Mesenchymal stem cell (in vitro differentiated cells and primary cell): ENCODE measurements around the gene B4GALT7.
A peak's percentile ranks its signal among the peaks of the same experiment; 100 is the strongest.

Experiments used
- DNase-seq: peaks from one replicate; pipeline ENCODE4 v3.0.0-alpha.2; 2013
- H2AFZ ChIP-seq: one replicate; pipeline ENCODE4 v1.6.1; 2013; ENCODE audit warnings: low read depth, mild to moderate bottlenecking, control low read depth, inconsistent platforms, low read length, moderate library complexity
- H2AK5ac ChIP-seq: 2 replicates; pipeline ENCODE4 v1.6.1; 2013; ENCODE audit warnings: low read length, moderate library complexity, mild to moderate bottlenecking, inconsistent platforms; ENCODE audit not compliant: severe bottlenecking
- H2BK120ac ChIP-seq: one replicate; pipeline ENCODE4 v1.6.1; 2013; ENCODE audit warnings: low read depth, mild to moderate bottlenecking, inconsistent platforms, low read length, moderate library complexity
- H2BK12ac ChIP-seq, 2 experiments: one replicate each; pipeline ENCODE4 v1.6.1; 2013; ENCODE audit warnings: inconsistent platforms in 2 of 2, low read length in 2 of 2, mild to moderate bottlenecking in 2 of 2, moderate library complexity in 2 of 2, control low read depth in 1 of 2
- H2BK15ac ChIP-seq: one replicate; pipeline ENCODE4 v1.6.1; 2013; ENCODE audit warnings: mild to moderate bottlenecking, low read depth, inconsistent platforms; ENCODE audit not compliant: poor library complexity, severe bottlenecking
- H2BK5ac ChIP-seq: 2 replicates; pipeline ENCODE4 v1.6.1; 2013; ENCODE audit warnings: low read depth, mild to moderate bottlenecking, low read length, control low read depth, inconsistent platforms; ENCODE audit not compliant: poor library complexity, severe bottlenecking
- H3K14ac ChIP-seq, 2 experiments: one replicate each; pipeline ENCODE4 v1.6.1; 2013; ENCODE audit warnings: inconsistent platforms in 2 of 2, low read length in 2 of 2, control low read depth in 1 of 2, mild to moderate bottlenecking in 1 of 2, moderate library complexity in 1 of 2
- H3K18ac ChIP-seq, 2 experiments: one replicate each; pipeline ENCODE4 v1.6.1; 2013; ENCODE audit warnings: inconsistent platforms in 2 of 2, low read length in 2 of 2, control low read depth in 1 of 2, low read depth in 1 of 2, mild to moderate bottlenecking in 1 of 2
- H3K23ac ChIP-seq, 2 experiments: one replicate each; pipeline ENCODE4 v1.6.1; 2013; ENCODE audit warnings: inconsistent platforms in 2 of 2, low read length in 2 of 2, mild to moderate bottlenecking in 2 of 2, moderate library complexity in 2 of 2, control low read depth in 1 of 2
- H3K27ac ChIP-seq: 2 replicates; pipeline ENCODE4 v1.5.1; 2013; ENCODE audit warnings: mild to moderate bottlenecking, moderate library complexity, low read length, control low read depth, inconsistent platforms; ENCODE audit not compliant: poor library complexity, severe bottlenecking
- H3K27me3 ChIP-seq, 2 experiments: 2 replicates each; pipeline versions ENCODE4 v1.6.1 to v1.7.0; 2013; ENCODE audit warnings: low read length in 2 of 2, mild to moderate bottlenecking in 2 of 2, moderate library complexity in 2 of 2, control low read depth in 1 of 2, inconsistent platforms in 1 of 2; ENCODE audit not compliant: control insufficient read depth in 1 of 2, insufficient read depth in 1 of 2
- H3K36me3 ChIP-seq, 2 experiments: 2 replicates each; pipeline versions ENCODE4 v1.6.1 to v1.7.0; 2013; ENCODE audit warnings: low read length in 2 of 2, control low read depth in 1 of 2, inconsistent platforms in 1 of 2, low read depth in 1 of 2, mild to moderate bottlenecking in 1 of 2; ENCODE audit not compliant: insufficient read depth in 2 of 2, control insufficient read depth in 1 of 2
- H3K4ac ChIP-seq, 2 experiments: one replicate each; pipeline ENCODE4 v1.6.1; 2013; ENCODE audit warnings: inconsistent platforms in 2 of 2, low read length in 2 of 2, mild to moderate bottlenecking in 2 of 2, moderate library complexity in 2 of 2, control low read depth in 1 of 2, low read depth in 1 of 2
- H3K4me1 ChIP-seq: 2 replicates; pipeline ENCODE4 v1.6.1; 2013; ENCODE audit warnings: low read depth, low read length, control low read depth; ENCODE audit not compliant: control insufficient read depth, insufficient read depth
- H3K4me2 ChIP-seq: 2 replicates; pipeline ENCODE4 v1.6.1; 2013; ENCODE audit warnings: low read length, mild to moderate bottlenecking, inconsistent platforms; ENCODE audit not compliant: poor library complexity, severe bottlenecking
- H3K4me3 ChIP-seq, 2 experiments: 2 replicates each; pipeline versions ENCODE4 v1.5.1 to v1.7.0; 2013; ENCODE audit warnings: low read length in 2 of 2, mild to moderate bottlenecking in 2 of 2, control low read depth in 1 of 2, low read depth in 1 of 2; ENCODE audit not compliant: insufficient read depth in 1 of 2
- H3K79me1 ChIP-seq: replicated peaks from 2 replicates; pipeline ENCODE4 v1.6.1; 2013; ENCODE audit warnings: mild to moderate bottlenecking, control low read depth, low read length, inconsistent platforms; ENCODE audit not compliant: poor library complexity, severe bottlenecking
- H3K9ac ChIP-seq: 2 replicates; pipeline ENCODE4 v1.7.0; 2013; ENCODE audit warnings: mild to moderate bottlenecking, low read length, moderate library complexity
- H3K9me3 ChIP-seq: 2 replicates; pipeline ENCODE4 v1.7.0; 2013; ENCODE audit warnings: mild to moderate bottlenecking, low read length; ENCODE audit not compliant: control insufficient read depth
- H4K8ac ChIP-seq: one replicate; pipeline ENCODE4 v1.6.1; 2013; ENCODE audit warnings: inconsistent platforms, mild to moderate bottlenecking, low read length, moderate library complexity
- H4K91ac ChIP-seq: one replicate; pipeline ENCODE4 v1.6.1; 2013; ENCODE audit warnings: mild to moderate bottlenecking, low read length, inconsistent platforms
- WGBS: methylation state at CpG from one replicate; pipeline ENCODE4 v1.1.7; 2013; ENCODE audit warnings: mixed read lengths; 5-methylcytosine and 5-hydroxymethylcytosine counted together

The B4GALT7 gene

GRCh38 chr5:177592905-177593304 is 7.0 kb upstream of the B4GALT7 start:
- Histone ChIP-seq H2BK5ac (no peak overlapping the region), H3K27me3 (peaks cover 10 to 32% of the 10 kb centered on the region in 2 experiments), H2AFZ (no peak overlapping the region), H3K4me2 (peak overlapping the region; percentile 62), H4K8ac (no peak overlapping the region), H2AK5ac (no peak overlapping the region), H2BK120ac (no peak overlapping the region), H3K9ac (peak overlapping the region; percentile 97), H2BK12ac (no peak overlapping the region), H4K91ac (no peak overlapping the region), H3K79me1 (peaks cover 26% of the 10 kb centered on the region), H3K9me3 (no peaks in the 10 kb centered on the region), H3K4me1 (peaks cover 13% of the 10 kb centered on the region), H3K36me3 (peaks cover 37 to 39% of the 10 kb centered on the region in 2 experiments), H3K23ac (no peak overlapping the region), H3K4me3 (peak overlapping the region; percentile 40 to 96), H3K4ac (no peak overlapping the region), H2BK15ac (no peak overlapping the region), H3K14ac (no peak overlapping the region), H3K27ac (no peak overlapping the region), H3K18ac (no peak overlapping the region)
- WGBS = 91% methylated on average over 13 of the region's 13 CpGs
- no peak for DNase-seq

- no peaks in the 10 kb centered on the region for H3K9me3 ChIP-seq
- H3K9ac ChIP-seq = peak overlapping the region; percentile 97
- peaks cover 37 to 39% of the 10 kb centered on the region in 2 experiments for H3K36me3 ChIP-seq
- no peak overlapping the region for H2BK12ac ChIP-seq
- H3K18ac ChIP-seq = no peak overlapping the region
- no peak overlapping the region for H4K8ac ChIP-seq
- 99% methylated on average over 3 of the region's 3 CpGs for WGBS
- H3K27me3 ChIP-seq = peaks cover 7 to 27% of the 10 kb centered on the region in 2 experiments
- H2BK120ac ChIP-seq = no peak overlapping the region
- H2BK15ac ChIP-seq = no peak overlapping the region
- no peak overlapping the region for H4K91ac ChIP-seq
- no peak overlapping the region for H2AFZ ChIP-seq
- no peak for DNase-seq
- no peak overlapping the region for H3K14ac ChIP-seq
- peaks cover 26% of the 10 kb centered on the region for H3K79me1 ChIP-seq
- H3K27ac ChIP-seq = no peak overlapping the region
- H2AK5ac ChIP-seq = no peak overlapping the region
- peak overlapping the region in 1 of 2 experiments; percentile 2 for H3K4ac ChIP-seq
- H3K4me2 ChIP-seq = no peak overlapping the region
- H3K4me1 ChIP-seq = peaks cover 13% of the 10 kb centered on the region
- H2BK5ac ChIP-seq = no peak overlapping the region
- H3K4me3 ChIP-seq = peak overlapping the region in 1 of 2 experiments; percentile 96
- no peak overlapping the region for H3K23ac ChIP-seq
These were observed 6.4 kb upstream of the B4GALT7 start for GRCh38 chr5:177593511-177593910.

GRCh38 chr5:177594071-177594470 is 5.9 kb upstream of the B4GALT7 start:
- no peak overlapping the region for H2BK5ac ChIP-seq
- peaks cover 37 to 39% of the 10 kb centered on the region in 2 experiments for H3K36me3 ChIP-seq
- peaks cover 3 to 22% of the 10 kb centered on the region in 2 experiments for H3K27me3 ChIP-seq
- H2BK12ac ChIP-seq = no peak overlapping the region
- no peak for DNase-seq
- peaks cover 13% of the 10 kb centered on the region for H3K4me1 ChIP-seq
- H3K18ac ChIP-seq = no peak overlapping the region
- no peak overlapping the region for H3K4me3 ChIP-seq
- no peak overlapping the region for H3K27ac ChIP-seq
- no peak overlapping the region for H2BK15ac ChIP-seq
- no peak overlapping the region for H3K23ac ChIP-seq
- H3K4ac ChIP-seq = no peak overlapping the region
- H4K91ac ChIP-seq = no peak overlapping the region
- H4K8ac ChIP-seq = no peak overlapping the region
- no peak overlapping the region for H2AK5ac ChIP-seq
- no peak overlapping the region for H2AFZ ChIP-seq
- no peak overlapping the region for H3K14ac ChIP-seq
- no peak overlapping the region for H2BK120ac ChIP-seq
- WGBS = over 99% methylated on average over 8 of the region's 8 CpGs
- H3K4me2 ChIP-seq = no peak overlapping the region
- no peaks in the 10 kb centered on the region for H3K9me3 ChIP-seq
- peaks cover 26% of the 10 kb centered on the region for H3K79me1 ChIP-seq
- H3K9ac ChIP-seq = no peak overlapping the region

GRCh38 chr5:177595026-177595585 is 4.8 kb upstream of the B4GALT7 start:
- no peak overlapping the region for H3K14ac ChIP-seq
- no peak overlapping the region for H3K4me2 ChIP-seq
- H3K79me1 ChIP-seq = peaks cover 26% of the 10 kb centered on the region
- H4K8ac ChIP-seq = no peak overlapping the region
- H3K27ac ChIP-seq = no peak overlapping the region
- H3K4me1 ChIP-seq = peaks cover 17% of the 10 kb centered on the region
- no peak overlapping the region for H3K18ac ChIP-seq
- no peaks in the 10 kb centered on the region for H3K9me3 ChIP-seq
- no peak overlapping the region for H2BK5ac ChIP-seq
- H2BK120ac ChIP-seq = no peak overlapping the region
- no peak overlapping the region for H3K9ac ChIP-seq
- peaks cover 37 to 39% of the 10 kb centered on the region in 2 experiments for H3K36me3 ChIP-seq
- H2BK15ac ChIP-seq = no peak overlapping the region
- no peak overlapping the region for H3K4ac ChIP-seq
- peaks cover 0 to 13% of the 10 kb centered on the region in 2 experiments for H3K27me3 ChIP-seq
- DNase-seq = no peak
- WGBS = 96% methylated on average over 8 of the region's 8 CpGs
- H3K23ac ChIP-seq = no peak overlapping the region
- H2AFZ ChIP-seq = no peak overlapping the region
- H3K4me3 ChIP-seq = no peak overlapping the region
- H4K91ac ChIP-seq = no peak overlapping the region
- no peak overlapping the region for H2BK12ac ChIP-seq
- no peak overlapping the region for H2AK5ac ChIP-seq
